AG09309 (cell line): Measurements from ENCODE around the gene ZDHHC3.

Experiments
- DNase-seq: peaks from one replicate; pipeline ENCODE4 v3.0.0-alpha.2; 2010; ENCODE audit warnings: low read depth
- H3K4me3 ChIP-seq: 2 replicates; pipeline ENCODE4 v1.5.1; 2011; ENCODE audit warnings: mild to moderate bottlenecking, low read depth, low read length, moderate library complexity; ENCODE audit not compliant: control insufficient read depth
- CTCF ChIP-seq: IDR thresholded peaks from 2 replicates; pipeline ENCODE4 v1.5.1; 2011; ENCODE audit warnings: mild to moderate bottlenecking, low read depth, low read length, inconsistent platforms; ENCODE audit not compliant: insufficient read depth, control insufficient read depth; ENCODE audit errors: missing control alignments

ZDHHC3 gene

DNA sequence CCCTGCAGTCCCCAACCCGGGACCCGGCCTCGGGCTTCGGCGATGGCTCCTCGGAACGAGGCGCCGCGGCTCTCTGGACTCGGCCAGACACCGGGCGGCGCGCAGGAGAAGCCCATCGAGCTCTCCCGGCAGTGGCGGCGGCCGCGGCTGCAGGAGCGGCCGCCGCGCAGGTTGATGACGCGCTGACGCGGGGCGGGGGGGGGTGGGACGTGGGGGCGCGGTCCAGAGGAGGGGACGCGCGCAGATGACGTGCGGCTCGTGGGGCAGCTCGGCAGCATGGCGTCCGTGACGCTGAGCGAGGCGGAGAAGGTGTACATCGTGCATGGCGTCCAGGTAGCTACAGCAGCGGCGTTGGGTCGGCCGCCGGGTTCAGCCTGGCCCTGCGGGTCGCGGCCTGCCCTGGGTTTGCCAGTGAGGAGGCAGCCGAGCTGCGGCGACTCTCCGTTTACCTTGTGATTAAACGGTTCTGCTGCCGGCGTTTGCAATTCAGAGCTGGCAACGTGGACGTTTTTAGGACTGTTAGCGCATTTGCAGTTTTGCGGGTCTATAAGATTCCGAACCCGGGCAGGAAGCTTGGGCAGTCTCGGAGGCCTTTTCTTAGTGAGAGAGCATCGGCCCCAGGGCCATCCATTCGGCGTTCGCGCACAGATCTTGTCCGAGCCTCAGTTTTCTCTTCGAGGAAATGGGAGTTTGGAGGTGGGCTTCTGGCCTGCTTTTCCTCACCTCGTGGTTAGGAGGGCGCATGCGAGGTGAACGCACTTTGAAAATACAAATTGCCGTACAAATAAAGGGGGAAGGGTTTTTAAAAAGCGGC lies at the start of gene ZDHHC3, which contains the start of gene EXOSC7:
ZDHHC3 (minus strand) TSS at position 173 of the 814 bp plus-strand sequence. CDS start 16,738 bp downstream, outside the sequence.
EXOSC7 (plus strand) TSS at position 243 of the 814 bp plus-strand sequence; CDS start at position 277, 34 bp downstream.
- peak within 1 kb of the TSS; percentile 68 for H3K4me3 ChIP-seq
- no peak for DNase-seq
- TF ChIP-seq CTCF = no peak

GRCh38 chr3:45024542-45025255 lies 48.7 kb upstream of the ZDHHC3 start:
- DNase-seq = no peak
- H3K4me3 ChIP-seq = no peak overlapping the region
- TF ChIP-seq CTCF = no peak

DNA sequence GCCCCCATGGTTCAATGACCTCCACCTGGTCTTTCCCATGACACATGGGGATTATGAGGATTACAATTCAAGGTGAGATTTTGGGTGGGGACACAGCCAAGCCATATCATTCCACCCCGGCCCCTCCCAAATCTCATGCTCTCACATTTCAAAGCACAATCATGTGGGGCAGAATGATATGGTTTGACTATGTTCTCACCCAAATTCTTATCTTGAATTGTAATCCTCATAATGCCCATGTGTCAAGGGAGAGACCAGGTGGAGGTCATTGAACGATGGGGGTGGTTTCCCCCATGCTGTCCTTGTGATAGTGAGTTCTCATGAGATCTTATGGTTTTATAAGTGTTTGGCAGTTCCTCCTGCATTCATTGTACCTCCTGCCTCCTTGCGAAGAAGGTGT lies 47.7 kb upstream of the ZDHHC3 start:
- no peak overlapping the region for H3K4me3 ChIP-seq
- TF ChIP-seq CTCF = no peak
- DNase-seq = no peak

GRCh38 chr3:45021524-45022297 lies 45.7 kb upstream of the ZDHHC3 start:
- no peak for TF ChIP-seq CTCF
- no peak overlapping the region for H3K4me3 ChIP-seq
- no peak for DNase-seq

DNA sequence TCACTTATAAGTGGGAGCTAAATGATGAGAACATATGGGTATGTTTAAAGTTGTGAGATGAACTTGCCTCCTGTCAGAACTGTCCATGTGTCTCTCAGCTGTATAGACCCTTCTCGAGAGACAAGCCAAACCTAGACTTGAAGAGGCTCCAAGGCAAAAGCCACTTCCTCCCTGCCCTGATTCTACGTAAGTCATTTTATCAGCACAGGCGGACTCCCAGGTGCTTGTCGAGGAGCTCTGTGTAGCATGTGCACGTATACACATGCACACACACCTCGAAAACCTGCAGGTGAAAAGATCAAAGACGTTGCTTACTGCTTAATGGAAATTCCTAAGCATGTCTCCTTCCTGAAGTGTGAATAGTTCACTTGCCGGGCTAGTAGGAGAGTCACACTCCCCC lies 44.6 kb upstream of the ZDHHC3 start:
- TF ChIP-seq CTCF = no peak
- no peak overlapping the region for H3K4me3 ChIP-seq
- no peak for DNase-seq

- no peak for TF ChIP-seq CTCF
- DNase-seq = no peak
- no peak overlapping the region for H3K4me3 ChIP-seq
Measured at GRCh38 chr3:45017821-45018220, 41.8 kb upstream of the ZDHHC3 start.
